DOHH2 (cell line): ENCODE results near the gene TBCE.

Experiments used
- H3F3A ChIP-seq: fragments of 200-600 bp; sonication (generic), shearing (Covaris generic); 2 replicates; pipeline ENCODE4 v1.6.0; 2016; ENCODE audit warnings: antibody characterized with exemption, mild to moderate bottlenecking; ENCODE audit not compliant: control insufficient read depth, insufficient read depth
- H3K27ac ChIP-seq: fragments of 200-600 bp; sonication (generic); 2 replicates; pipeline ENCODE4 v1.5.1; 2014; ENCODE audit warnings: low read depth, mild to moderate bottlenecking, low read length, moderate library complexity
- H3K27me3 ChIP-seq: fragments of 200-600 bp; sonication (generic); 2 replicates; pipeline ENCODE4 v1.6.1; 2014; ENCODE audit warnings: mild to moderate bottlenecking, low read length, mixed read lengths; ENCODE audit not compliant: control insufficient read depth
- H3K36me3 ChIP-seq: fragments of 200-600 bp; sonication (generic); 2 replicates; pipeline ENCODE4 v1.6.1; 2014; ENCODE audit warnings: mild to moderate bottlenecking, low read length, moderate library complexity, mixed read lengths; ENCODE audit not compliant: control insufficient read depth
- H3K4me1 ChIP-seq: fragments of 200-600 bp; sonication (generic); 2 replicates; pipeline ENCODE4 v1.6.1; 2014; ENCODE audit warnings: mild to moderate bottlenecking, low read length, mixed read lengths; ENCODE audit not compliant: control insufficient read depth
- H3K4me2 ChIP-seq: fragments of 200-600 bp; sonication (generic); 2 replicates; pipeline ENCODE4 v1.6.0; 2014; ENCODE audit warnings: mild to moderate bottlenecking, low read length, moderate library complexity
- H3K4me3 ChIP-seq: fragments of 200-600 bp; sonication (generic); 2 replicates; pipeline ENCODE4 v1.5.1; 2014; ENCODE audit warnings: mild to moderate bottlenecking, low read length, mixed read lengths
- H3K79me2 ChIP-seq: fragments of 200-600 bp; sonication (generic); 2 replicates; pipeline ENCODE4 v1.6.1; 2014; ENCODE audit warnings: mild to moderate bottlenecking, low read length, mixed read lengths; ENCODE audit not compliant: control insufficient read depth
- H3K9me2 ChIP-seq: fragments of 200-600 bp; sonication (generic); replicated peaks from 2 replicates; pipeline ENCODE4 v1.6.1; 2014; ENCODE audit warnings: mild to moderate bottlenecking, low read length, mixed read lengths; ENCODE audit not compliant: control insufficient read depth
- H3K9me3 ChIP-seq: fragments of 200-600 bp; sonication (generic); 2 replicates; pipeline ENCODE4 v1.6.1; 2014; ENCODE audit warnings: antibody characterized with exemption, low read length, mixed read lengths; ENCODE audit not compliant: control insufficient read depth, insufficient read depth
- H4K20me1 ChIP-seq: fragments of 200-600 bp; sonication (generic); 2 replicates; pipeline ENCODE4 v1.6.0; 2014; ENCODE audit warnings: low read depth, mild to moderate bottlenecking, antibody characterized with exemption, low read length, moderate library complexity; ENCODE audit not compliant: control insufficient read depth, insufficient read depth
- CTCF ChIP-seq: fragments of 200-600 bp; sonication (generic); IDR thresholded peaks from one replicate; pipeline ENCODE4 v1.5.1; 2014; ENCODE audit warnings: antibody characterized with exemption, mild to moderate bottlenecking, low read depth, low read length; ENCODE audit not compliant: poor library complexity, severe bottlenecking
- EZH2phosphoT487 ChIP-seq: fragments of 200-600 bp; sonication (generic); IDR thresholded peaks from 2 replicates; pipeline ENCODE4 v1.6.1; 2017; ENCODE audit warnings: borderline replicate concordance, mild to moderate bottlenecking, antibody characterized with exemption, low read length, moderate library complexity, mixed read lengths

TBCE gene

GRCh38 chr1:235500971-235501540 is 133.8 kb downstream of the TBCE start:
- Histone ChIP-seq H3K4me3 (no peak overlapping the region), H3K79me2 (peaks cover 70% of the 10 kb centered on the region), H3K9me2 (no peaks in the 10 kb centered on the region), H3K36me3 (0 out of 2 replicates have a peak, but pooled peaks cover 3% of the 10 kb centered on the region), H3K27me3 (no peaks in the 10 kb centered on the region), H3K9me3 (no peaks in the 10 kb centered on the region), H4K20me1 (peaks cover 4% of the 10 kb centered on the region), H3K27ac (no peak overlapping the region), H3K4me2 (no peak overlapping the region), H3F3A (peaks cover 5% of the 10 kb centered on the region), H3K4me1 (peaks cover 15% of the 10 kb centered on the region)
- TF ChIP-seq CTCF = no peak
- no peak for TF ChIP-seq EZH2phosphoT487
